ENCODE measurements around the gene PLPPR1.

PLPPR1 gene

DNA sequence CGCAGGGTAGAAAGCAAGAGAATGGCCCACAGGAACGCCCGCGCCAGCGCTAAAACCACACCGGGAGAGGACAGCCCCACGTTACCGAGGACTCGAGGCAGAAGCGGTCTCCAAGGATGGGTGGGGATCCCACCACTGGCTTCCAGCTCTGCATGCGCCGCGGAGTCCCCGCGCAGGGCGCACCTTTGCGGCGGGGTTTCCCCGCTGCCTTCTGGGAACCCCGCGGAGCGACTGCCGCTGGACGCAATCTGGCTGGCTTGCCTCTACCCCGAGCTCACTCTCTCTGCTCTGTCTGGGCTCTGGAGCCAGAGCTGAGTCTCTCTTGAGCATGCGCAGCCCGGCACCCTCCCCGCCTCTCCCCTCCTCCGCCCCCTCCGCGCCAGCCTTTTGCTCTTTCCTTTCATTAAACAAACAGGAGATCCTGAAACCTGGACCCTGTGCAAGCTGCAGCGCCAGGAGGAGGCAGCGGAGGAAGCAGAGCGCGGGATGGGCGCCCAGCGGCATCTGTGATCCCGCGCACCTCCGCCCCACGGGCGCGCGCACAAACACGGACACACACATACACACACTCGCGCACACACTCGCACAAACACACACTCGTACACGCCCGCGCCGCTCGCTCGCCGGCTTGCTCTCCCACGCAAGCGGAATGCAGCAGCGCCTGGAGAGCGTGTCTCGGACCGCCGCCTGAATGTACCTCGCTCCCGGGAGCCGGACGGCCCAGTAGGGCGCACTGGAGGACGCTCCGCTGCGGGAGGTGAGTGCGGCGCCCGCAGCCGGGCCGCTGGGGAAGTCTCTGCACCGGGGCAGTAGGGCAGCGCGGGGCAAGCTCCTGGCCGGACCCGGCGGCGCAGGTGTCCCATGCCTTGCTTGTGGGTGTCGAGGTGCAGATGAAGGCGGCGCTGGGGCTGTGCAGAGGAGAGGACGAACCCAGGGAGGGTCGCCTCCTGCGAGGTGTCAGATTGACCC is at the start of gene PLPPR1:
TSS of gene PLPPR1 (plus strand) at position 382 of the 969 bp plus-strand sequence.
- H3K4me3 ChIP-seq (ENCODE audit: low read depth, low read length): no peak within 1 kb of the TSS
- TF ChIP-seq, protein P1, sequence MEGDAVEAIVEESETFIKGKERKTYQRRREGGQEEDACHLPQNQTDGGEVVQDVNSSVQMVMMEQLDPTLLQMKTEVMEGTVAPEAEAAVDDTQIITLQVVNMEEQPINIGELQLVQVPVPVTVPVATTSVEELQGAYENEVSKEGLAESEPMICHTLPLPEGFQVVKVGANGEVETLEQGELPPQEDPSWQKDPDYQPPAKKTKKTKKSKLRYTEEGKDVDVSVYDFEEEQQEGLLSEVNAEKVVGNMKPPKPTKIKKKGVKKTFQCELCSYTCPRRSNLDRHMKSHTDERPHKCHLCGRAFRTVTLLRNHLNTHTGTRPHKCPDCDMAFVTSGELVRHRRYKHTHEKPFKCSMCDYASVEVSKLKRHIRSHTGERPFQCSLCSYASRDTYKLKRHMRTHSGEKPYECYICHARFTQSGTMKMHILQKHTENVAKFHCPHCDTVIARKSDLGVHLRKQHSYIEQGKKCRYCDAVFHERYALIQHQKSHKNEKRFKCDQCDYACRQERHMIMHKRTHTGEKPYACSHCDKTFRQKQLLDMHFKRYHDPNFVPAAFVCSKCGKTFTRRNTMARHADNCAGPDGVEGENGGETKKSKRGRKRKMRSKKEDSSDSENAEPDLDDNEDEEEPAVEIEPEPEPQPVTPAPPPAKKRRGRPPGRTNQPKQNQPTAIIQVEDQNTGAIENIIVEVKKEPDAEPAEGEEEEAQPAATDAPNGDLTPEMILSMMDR (IDR thresholded peaks at IDR 0.05; ENCODE audit: low read depth, low read length, missing control alignments): no peak
- no peak for DNase-seq (ENCODE audit: low read depth)

DNA sequence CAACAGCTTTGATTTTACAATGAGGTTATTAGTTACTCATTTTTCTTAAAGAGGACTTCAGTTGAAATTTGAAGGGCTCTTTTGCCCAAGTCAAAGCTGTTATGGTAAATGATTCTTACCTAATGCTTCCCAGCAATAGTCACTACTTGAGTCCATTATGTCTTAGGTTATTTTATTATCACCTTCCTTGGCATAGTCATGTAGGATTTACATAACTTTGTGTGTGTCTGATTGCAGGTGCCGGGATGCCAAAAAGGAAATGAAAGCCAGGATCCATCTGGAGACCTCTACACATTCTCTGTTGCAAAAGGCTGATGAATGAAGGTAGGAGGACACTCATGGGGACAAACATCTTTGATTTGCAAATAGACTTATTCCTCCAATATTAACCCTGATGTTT is 38.8 kb upstream of the PLPPR1 start:
- no peak overlapping the region for H3K4me3 ChIP-seq (ENCODE audit: low read depth, low read length)
- no peak for DNase-seq (ENCODE audit: low read depth)
- TF ChIP-seq, protein P1 (IDR thresholded peaks at IDR 0.05; ENCODE audit: low read depth, low read length, missing control alignments): no peak

DNA sequence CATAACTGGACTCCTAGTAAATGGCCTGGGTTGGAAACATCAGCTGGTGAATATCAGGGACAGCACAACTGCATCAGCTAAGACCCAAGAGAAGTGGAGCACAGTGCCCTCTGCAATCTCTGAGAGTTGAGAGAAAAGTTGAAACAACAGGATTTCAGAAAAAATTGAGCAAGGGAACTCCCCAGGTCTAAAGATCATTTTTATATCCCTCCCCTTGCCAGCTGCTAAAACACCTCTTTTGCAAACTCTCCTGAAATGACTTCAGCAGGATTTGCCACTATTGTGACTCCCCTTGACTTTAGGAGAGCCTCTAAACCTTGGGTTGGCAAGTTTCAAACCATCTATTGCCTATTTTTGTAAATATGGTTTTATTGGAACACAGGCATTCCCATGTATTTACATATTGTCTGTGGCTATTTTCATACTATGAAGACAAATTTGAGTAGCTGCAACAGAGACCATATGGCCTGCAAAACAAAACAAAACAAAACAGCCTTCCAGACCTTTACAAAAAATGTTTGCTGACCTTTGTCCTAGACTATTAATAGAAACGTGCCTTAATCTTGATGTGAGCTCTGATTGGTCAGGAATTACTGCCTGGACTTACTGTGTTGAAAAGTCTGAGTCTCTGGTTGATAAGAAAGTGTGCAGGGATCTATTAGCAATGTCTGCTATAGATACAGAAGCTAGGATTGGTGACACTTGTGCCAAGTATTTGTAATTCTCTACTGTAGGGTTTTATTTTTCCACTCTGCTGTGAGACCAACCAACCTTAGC is 37.7 kb upstream of the PLPPR1 start:
- DNase-seq (ENCODE audit: low read depth): no peak
- TF ChIP-seq, protein P1 (IDR thresholded peaks at IDR 0.05; ENCODE audit: low read depth, low read length, missing control alignments): no peak
- no peak overlapping the region for H3K4me3 ChIP-seq (ENCODE audit: low read depth, low read length)

DNA sequence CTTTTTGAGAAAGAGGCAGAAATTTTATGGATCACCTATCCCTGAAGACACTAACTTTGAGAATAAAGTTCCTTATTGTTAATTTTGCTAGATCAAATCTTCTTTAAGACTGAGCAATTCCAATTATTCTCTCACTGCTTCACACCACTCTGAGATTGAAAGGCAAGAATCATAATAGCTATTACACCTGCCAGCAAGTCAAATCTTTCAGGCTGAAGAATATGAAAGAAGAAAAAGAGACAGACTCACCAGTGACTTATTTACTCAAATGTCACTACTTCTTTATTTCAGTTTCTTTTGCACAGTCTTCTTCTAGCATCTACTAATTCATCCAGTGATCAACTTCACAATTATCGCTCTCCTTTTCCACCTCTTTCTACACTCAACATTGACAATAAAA is 35.9 kb upstream of the PLPPR1 start:
- H3K4me3 ChIP-seq (ENCODE audit: low read depth, low read length): no peak overlapping the region
- DNase-seq (ENCODE audit: low read depth): no peak
- TF ChIP-seq, protein P1 (IDR thresholded peaks at IDR 0.05; ENCODE audit: low read depth, low read length, missing control alignments): no peak

DNA sequence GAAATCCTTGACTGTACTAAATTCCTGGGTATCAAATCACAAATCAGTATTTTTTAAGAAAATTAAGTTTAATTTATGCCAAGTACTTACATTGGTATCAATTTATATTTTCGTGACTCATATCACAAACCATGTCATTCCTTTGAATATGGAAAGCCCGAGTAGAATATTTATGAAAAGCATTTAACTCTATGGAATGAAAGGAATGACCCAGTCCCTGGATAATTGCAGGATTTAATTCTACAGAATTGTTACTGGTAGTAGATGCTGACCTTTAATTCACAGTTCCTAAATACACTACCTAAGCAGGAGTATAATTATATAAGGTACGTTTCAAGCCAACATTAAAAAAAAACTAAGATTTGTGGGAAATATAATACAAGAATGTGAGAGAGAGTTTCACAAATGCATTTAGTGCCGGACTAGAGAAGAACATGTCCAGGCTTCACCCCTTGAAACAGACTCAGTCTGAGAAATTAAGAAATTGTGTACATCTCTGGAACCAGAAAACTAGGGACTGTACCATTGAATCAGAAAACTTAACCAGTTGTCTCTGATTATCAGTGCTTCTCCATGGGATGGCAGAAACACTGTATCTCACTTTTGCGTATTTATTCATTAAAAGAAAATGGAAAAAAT is 28.5 kb upstream of the PLPPR1 start:
- no peak overlapping the region for H3K4me3 ChIP-seq (ENCODE audit: low read depth, low read length)
- TF ChIP-seq, protein P1 (IDR thresholded peaks at IDR 0.05; ENCODE audit: low read depth, low read length, missing control alignments): no peak

DNA sequence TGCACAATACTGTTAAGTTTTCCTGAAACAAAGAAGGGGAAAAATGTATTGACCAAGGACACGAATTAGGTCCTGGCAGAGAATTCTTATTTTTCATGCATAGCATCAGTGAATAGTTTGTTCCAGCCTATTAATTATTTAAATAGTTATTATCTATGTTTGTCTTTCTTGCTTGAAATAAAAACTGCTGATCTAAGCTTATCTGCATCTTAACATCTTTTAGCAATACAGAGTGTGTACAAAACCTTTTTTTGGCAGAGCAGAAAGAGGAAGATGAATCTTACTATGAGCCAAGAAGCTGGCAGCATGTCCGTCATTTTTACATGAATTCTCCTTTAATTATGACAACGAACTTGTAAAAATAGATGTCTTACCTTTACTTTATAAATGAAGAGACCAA is 23.3 kb upstream of the PLPPR1 start:
- no peak overlapping the region for H3K4me3 ChIP-seq (ENCODE audit: low read depth, low read length)
- DNase-seq (ENCODE audit: low read depth): no peak
- TF ChIP-seq, protein P1 (IDR thresholded peaks at IDR 0.05; ENCODE audit: low read depth, low read length, missing control alignments): no peak

More for the DNA sequence above, 28.5 kb upstream of the PLPPR1 start:
- no peak for DNase-seq (ENCODE audit: low read depth)
